ENCODE results near the gene EFNA5. TPM values are rescaled to one million over a fixed set of nuclear protein-coding genes. Genes with fewer than 3 reads are reported as not detected.

Gene EFNA5
- total RNA-seq, 1 experiment from 2014 or later: 1.5 TPM

GRCh38 chr5:107619781-107620180 lies 51.0 kb downstream of the EFNA5 start:
- no peak for DNase-seq
- Mint-ChIP-seq H3K36me3 (ENCODE audit: insufficient read depth, unreplicated experiment) (no peaks in the 10 kb centered on the region), H3K27me3 (ENCODE audit: insufficient read depth, unreplicated experiment) (peaks cover 12% of the 10 kb centered on the region), H3K4me3 (ENCODE audit: unreplicated experiment) (no peak overlapping the region), H3K4me1 (ENCODE audit: low read depth, unreplicated experiment) (no peaks in the 10 kb centered on the region), H3K9me3 (ENCODE audit: unreplicated experiment) (no peaks in the 10 kb centered on the region), H3K27ac (ENCODE audit: unreplicated experiment) (no peak overlapping the region)
- Histone ChIP-seq H3K9me3 (no peaks in the 10 kb centered on the region), H3K36me3 (ENCODE audit: control insufficient read depth, insufficient read depth, low read length) (no peaks in the 10 kb centered on the region), H3K4me3 (ENCODE audit: low read depth, low read length) (no peak overlapping the region), H3K27me3 (replicated peaks; ENCODE audit: control insufficient read depth, insufficient read depth, low read length) (no peaks in the 10 kb centered on the region), H3K4me1 (no peaks in the 10 kb centered on the region)
- BruUV-seq (replicated peaks): no TSS peak
- no peak for TF ChIP-seq CTCF (IDR thresholded peaks at IDR 0.05; ENCODE audit: insufficient read depth in 1 of 2, low read depth in 1 of 2, low read length in 1 of 2, severe bottlenecking in 1 of 2, unreplicated experiment in 1 of 2)
- POLR2A ChIA-PET: no interaction called here
- intact Hi-C loops (cut with micrococcal nuclease; ENCODE audit: unreplicated experiment): no loop called here
- CTCF ChIA-PET: no interaction called here

- no TSS peak for BruUV-seq (replicated peaks)
- intact Hi-C loops (cut with micrococcal nuclease; ENCODE audit: unreplicated experiment): no loop called here
- H3K36me3 ChIP-seq (ENCODE audit: control insufficient read depth, insufficient read depth, low read length): no peaks in the 10 kb centered on the region
- POLR2A ChIA-PET: no interaction called here
- H3K36me3 Mint-ChIP-seq (ENCODE audit: insufficient read depth, unreplicated experiment): no peaks in the 10 kb centered on the region
- H3K27me3 Mint-ChIP-seq (ENCODE audit: insufficient read depth, unreplicated experiment): peaks cover 11% of the 10 kb centered on the region
- no peak for TF ChIP-seq CTCF (IDR thresholded peaks at IDR 0.05; ENCODE audit: insufficient read depth in 1 of 2, low read depth in 1 of 2, low read length in 1 of 2, severe bottlenecking in 1 of 2, unreplicated experiment in 1 of 2)
- no peaks in the 10 kb centered on the region; the same call in 1 of the 2 replicates for H3K4me1 ChIP-seq
- H3K4me3 Mint-ChIP-seq (ENCODE audit: unreplicated experiment): no peak overlapping the region
- H3K4me3 ChIP-seq (ENCODE audit: low read depth, low read length): no peak overlapping the region
- H3K27ac Mint-ChIP-seq (ENCODE audit: unreplicated experiment): no peak overlapping the region
- H3K9me3 ChIP-seq: no peaks in the 10 kb centered on the region
- no peaks in the 10 kb centered on the region for H3K4me1 Mint-ChIP-seq (ENCODE audit: low read depth, unreplicated experiment)
- DNase-seq: no peak
- no peaks in the 10 kb centered on the region for H3K27me3 ChIP-seq (replicated peaks; ENCODE audit: control insufficient read depth, insufficient read depth, low read length)
- H3K9me3 Mint-ChIP-seq (ENCODE audit: unreplicated experiment): no peaks in the 10 kb centered on the region
- CTCF ChIA-PET: no interaction called here
Measured at GRCh38 chr5:107618242-107618641, 52.5 kb downstream of the EFNA5 start.

GRCh38 chr5:107617052-107617451 lies 53.7 kb downstream of the EFNA5 start:
- H3K9me3 Mint-ChIP-seq (ENCODE audit: unreplicated experiment): no peaks in the 10 kb centered on the region
- no peak for TF ChIP-seq CTCF (IDR thresholded peaks at IDR 0.05; ENCODE audit: insufficient read depth in 1 of 2, low read depth in 1 of 2, low read length in 1 of 2, severe bottlenecking in 1 of 2, unreplicated experiment in 1 of 2)
- no peak overlapping the region for H3K4me3 Mint-ChIP-seq (ENCODE audit: unreplicated experiment)
- DNase-seq: no peak
- Histone ChIP-seq H3K27me3 (replicated peaks; ENCODE audit: control insufficient read depth, insufficient read depth, low read length) (no peaks in the 10 kb centered on the region), H3K4me1 (no peaks in the 10 kb centered on the region; the same call in 1 of the 2 replicates), H3K36me3 (ENCODE audit: control insufficient read depth, insufficient read depth, low read length) (no peaks in the 10 kb centered on the region), H3K9me3 (no peaks in the 10 kb centered on the region), H3K4me3 (ENCODE audit: low read depth, low read length) (no peak overlapping the region)
- intact Hi-C loops (cut with micrococcal nuclease; ENCODE audit: unreplicated experiment): no loop called here
- ChIA-PET CTCF (no interaction called here), POLR2A (no interaction called here)
- H3K36me3 Mint-ChIP-seq (ENCODE audit: insufficient read depth, unreplicated experiment): no peaks in the 10 kb centered on the region
- BruUV-seq (replicated peaks): no TSS peak
- H3K27me3 Mint-ChIP-seq (ENCODE audit: insufficient read depth, unreplicated experiment): peaks cover 11% of the 10 kb centered on the region
- H3K4me1 Mint-ChIP-seq (ENCODE audit: low read depth, unreplicated experiment): no peaks in the 10 kb centered on the region
- H3K27ac Mint-ChIP-seq (ENCODE audit: unreplicated experiment): no peak overlapping the region
